Measurements from ENCODE around the gene EFNA5. TPM values are rescaled to one million over a fixed set of nuclear protein-coding genes. Genes with fewer than 3 reads are reported as not detected.

Gene EFNA5
- polyA plus RNA-seq, 4 donors = 0.54 to 3.5 (median 1.7) TPM; not detected in 1

DNA sequence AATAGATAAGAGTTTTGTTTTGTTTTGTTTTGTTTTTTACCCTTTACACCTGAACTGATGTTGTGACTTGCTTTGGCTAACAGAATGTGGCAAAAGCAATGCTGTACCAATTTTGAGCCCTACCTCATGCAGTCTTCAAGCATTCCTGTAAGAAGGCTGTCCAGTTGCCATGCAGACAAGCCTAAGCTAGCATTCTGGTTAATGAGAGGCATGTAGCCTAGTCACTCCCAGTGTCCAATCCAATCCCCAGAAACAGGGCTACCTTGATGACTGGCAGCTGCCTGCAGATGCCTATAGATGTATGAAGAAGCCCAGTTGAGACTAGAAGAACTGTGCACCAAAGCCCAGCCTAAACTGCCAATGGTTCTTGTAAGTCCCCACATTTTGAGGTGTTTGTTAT lies 9.4 kb upstream of the EFNA5 start:
- FAIRE-seq (no peak), DNase-seq (no peak)
- no peaks in the 10 kb centered on the region for H3K9me3 ChIP-seq (ENCODE audit: control insufficient read depth in 2 of 2, insufficient read depth in 1 of 2, low read depth in 1 of 2, low read length in 1 of 2)
- H3K27ac ChIP-seq (ENCODE audit: low read depth in 1 of 3, low read length in 2 of 3) = no peak overlapping the region
- no peaks in the 10 kb centered on the region for H3K4me1 ChIP-seq (ENCODE audit: control insufficient read depth in 3 of 3, insufficient read depth in 2 of 3, low read depth in 1 of 3, low read length in 2 of 3)
- H3K27me3 ChIP-seq (ENCODE audit: control insufficient read depth in 3 of 3, insufficient read depth in 3 of 3, low read length in 3 of 3) = no peaks in the 10 kb centered on the region
- no peaks in the 10 kb centered on the region for H3K36me3 ChIP-seq (ENCODE audit: control insufficient read depth in 3 of 3, insufficient read depth in 2 of 3, low read depth in 1 of 3, low read length in 3 of 3)
- H3K4me3 ChIP-seq (ENCODE audit: low read depth in 1 of 3, low read length in 3 of 3) = no peak overlapping the region

DNA sequence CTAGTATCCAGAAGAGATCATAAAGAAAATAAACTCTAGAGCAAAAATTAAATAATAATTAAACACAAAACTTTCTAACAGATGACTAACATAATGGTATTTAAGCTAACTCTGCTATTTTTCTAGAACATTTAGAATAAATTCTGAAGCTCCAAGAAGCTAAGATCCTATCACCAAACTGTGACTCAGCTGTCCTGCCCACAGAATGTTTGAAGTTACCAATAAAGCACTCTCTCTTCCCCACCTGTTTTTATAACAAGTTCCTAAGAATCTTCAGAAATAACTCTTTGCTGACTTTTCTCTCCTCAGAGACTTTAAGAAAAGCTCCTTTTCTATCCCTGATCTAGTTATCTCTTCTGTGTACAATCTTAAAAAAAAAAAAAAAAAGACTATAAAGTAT lies 6.0 kb upstream of the EFNA5 start:
- Histone ChIP-seq H3K9me3 (ENCODE audit: control insufficient read depth in 2 of 2, insufficient read depth in 1 of 2, low read depth in 1 of 2, low read length in 1 of 2) (no peaks in the 10 kb centered on the region), H3K27ac (ENCODE audit: low read depth in 1 of 3, low read length in 2 of 3) (no peak overlapping the region), H3K4me3 (ENCODE audit: low read depth in 1 of 3, low read length in 3 of 3) (no peak overlapping the region), H3K4me1 (ENCODE audit: control insufficient read depth in 3 of 3, insufficient read depth in 2 of 3, low read depth in 1 of 3, low read length in 2 of 3) (peaks cover 2 to 7% (median 4%) of the 10 kb centered on the region in 3 donors), H3K27me3 (ENCODE audit: control insufficient read depth in 3 of 3, insufficient read depth in 3 of 3, low read length in 3 of 3) (peaks cover 0 to 11% (median 0%) of the 10 kb centered on the region in 3 donors), H3K36me3 (ENCODE audit: control insufficient read depth in 3 of 3, insufficient read depth in 2 of 3, low read depth in 1 of 3, low read length in 3 of 3) (no peaks in the 10 kb centered on the region)
- DNase-seq (no peak), FAIRE-seq (no peak)

DNA sequence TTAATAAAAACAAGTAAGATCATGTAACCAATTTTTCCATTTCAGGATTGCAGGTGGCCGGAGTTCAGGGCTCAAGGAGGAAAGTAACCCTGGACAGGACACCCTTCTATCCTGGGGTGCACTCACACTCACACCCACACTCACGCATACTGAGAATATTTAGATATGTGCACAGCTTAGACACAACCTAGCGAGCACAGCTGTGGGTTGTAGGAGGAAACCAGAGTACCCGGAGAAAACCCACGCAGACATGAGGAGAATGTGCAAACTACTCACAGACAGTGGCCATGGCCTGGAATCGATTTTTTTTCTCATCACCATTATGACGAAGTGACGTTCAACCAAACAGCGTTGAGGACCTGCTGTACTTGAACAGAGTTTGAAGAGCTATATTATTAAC lies 4.5 kb upstream of the EFNA5 start:
- Histone ChIP-seq H3K27ac (ENCODE audit: low read depth in 1 of 3, low read length in 2 of 3) (no peak overlapping the region), H3K27me3 (ENCODE audit: control insufficient read depth in 3 of 3, insufficient read depth in 3 of 3, low read length in 3 of 3) (peaks cover 4 to 24% (median 4%) of the 10 kb centered on the region in 3 donors), H3K4me1 (ENCODE audit: control insufficient read depth in 3 of 3, insufficient read depth in 2 of 3, low read depth in 1 of 3, low read length in 2 of 3) (peaks cover 2 to 12% (median 5%) of the 10 kb centered on the region in 3 donors), H3K36me3 (ENCODE audit: control insufficient read depth in 3 of 3, insufficient read depth in 2 of 3, low read depth in 1 of 3, low read length in 3 of 3) (no peaks in the 10 kb centered on the region), H3K4me3 (ENCODE audit: low read depth in 1 of 3, low read length in 3 of 3) (no peak overlapping the region), H3K9me3 (ENCODE audit: control insufficient read depth in 2 of 2, insufficient read depth in 1 of 2, low read depth in 1 of 2, low read length in 1 of 2) (no peaks in the 10 kb centered on the region)
- no peak for DNase-seq
- WGBS, 3 donors = 77 to 79% (median 79%) methylated on average over 9 of the region's 9 CpGs
- no peak for FAIRE-seq

DNA sequence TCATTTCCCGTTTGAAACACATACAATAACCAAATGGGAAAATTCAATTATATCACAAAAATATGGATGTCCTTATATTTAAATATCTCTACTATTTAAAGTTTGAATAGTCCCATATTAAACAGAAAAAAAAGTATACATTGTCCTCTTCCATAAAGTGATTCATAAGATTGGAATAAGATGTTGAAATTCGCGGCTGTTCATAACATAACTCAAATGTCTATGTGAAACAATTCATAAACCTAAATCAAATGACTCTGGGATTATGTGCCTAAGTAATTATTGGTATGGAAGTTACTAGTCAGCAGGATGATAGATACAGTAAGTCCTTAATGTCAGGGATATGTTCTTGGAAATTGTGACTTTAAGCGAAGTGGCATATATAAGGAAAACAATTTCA lies 3.9 kb upstream of the EFNA5 start:
- no peaks in the 10 kb centered on the region for H3K9me3 ChIP-seq (ENCODE audit: control insufficient read depth in 2 of 2, insufficient read depth in 1 of 2, low read depth in 1 of 2, low read length in 1 of 2)
- no peak overlapping the region for H3K4me3 ChIP-seq (ENCODE audit: low read depth in 1 of 3, low read length in 3 of 3)
- FAIRE-seq = no peak
- no peaks in the 10 kb centered on the region for H3K36me3 ChIP-seq (ENCODE audit: control insufficient read depth in 3 of 3, insufficient read depth in 2 of 3, low read depth in 1 of 3, low read length in 3 of 3)
- 75 to 84% (median 79%) methylated on average over 4 of the region's 4 CpGs for WGBS, 3 donors
- no peak for DNase-seq
- H3K4me1 ChIP-seq (ENCODE audit: control insufficient read depth in 3 of 3, insufficient read depth in 2 of 3, low read depth in 1 of 3, low read length in 2 of 3) = peaks cover 2 to 12% (median 5%) of the 10 kb centered on the region in 3 donors
- H3K27me3 ChIP-seq (ENCODE audit: control insufficient read depth in 3 of 3, insufficient read depth in 3 of 3, low read length in 3 of 3) = peaks cover 4 to 29% (median 5%) of the 10 kb centered on the region in 3 donors
- H3K27ac ChIP-seq (ENCODE audit: low read depth in 1 of 3, low read length in 2 of 3) = no peak overlapping the region

DNA sequence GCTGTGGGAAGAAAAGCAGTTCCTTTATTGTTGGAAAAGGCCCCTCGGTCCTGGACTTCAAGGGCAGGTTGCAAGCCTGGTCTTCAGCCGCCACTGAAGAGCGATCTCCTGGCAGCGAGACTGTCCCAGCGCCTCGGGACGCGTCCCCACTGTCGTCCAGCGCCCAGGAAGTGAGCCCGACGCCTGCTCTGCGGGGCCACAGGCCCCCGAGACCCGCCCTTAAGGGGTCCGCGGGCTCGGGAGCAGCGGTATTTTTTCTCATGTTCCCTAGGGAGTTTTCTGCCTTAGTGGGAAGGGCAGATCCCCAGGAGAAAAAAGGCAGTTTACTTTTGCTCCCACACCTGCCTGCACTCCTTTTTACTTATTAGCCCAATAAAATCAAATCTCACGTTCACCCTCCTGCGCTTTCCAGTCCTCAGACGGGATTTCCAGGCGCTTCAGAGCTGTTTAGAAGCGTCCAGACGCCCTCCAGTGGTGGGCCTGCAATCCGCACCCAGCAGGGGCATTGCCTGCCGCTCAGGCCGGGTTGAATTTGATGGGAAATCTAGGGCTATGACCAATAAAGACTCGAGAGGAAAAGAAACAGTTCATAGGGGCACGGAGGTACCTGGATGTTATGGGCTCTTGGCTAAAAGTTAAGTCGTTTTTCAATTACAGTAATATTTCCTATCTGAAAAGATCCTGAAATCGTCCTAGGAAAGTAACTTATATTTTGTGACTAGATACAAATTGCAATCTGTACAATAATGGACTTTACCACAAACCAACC lies 2.8 kb upstream of the EFNA5 start:
- FAIRE-seq = no peak
- Histone ChIP-seq H3K4me1 (ENCODE audit: control insufficient read depth in 3 of 3, insufficient read depth in 2 of 3, low read depth in 1 of 3, low read length in 2 of 3) (peaks cover 2 to 16% (median 5%) of the 10 kb centered on the region in 3 donors), H3K27ac (ENCODE audit: low read depth in 1 of 3, low read length in 2 of 3) (peak overlapping the region in 2 of 3 donors; percentile 39 to 59), H3K9me3 (ENCODE audit: control insufficient read depth in 2 of 2, insufficient read depth in 1 of 2, low read depth in 1 of 2, low read length in 1 of 2) (no peaks in the 10 kb centered on the region), H3K4me3 (ENCODE audit: low read depth in 1 of 3, low read length in 3 of 3) (peak overlapping the region in 2 of 3 donors; percentile 42 to 60), H3K36me3 (ENCODE audit: control insufficient read depth in 3 of 3, insufficient read depth in 2 of 3, low read depth in 1 of 3, low read length in 3 of 3) (no peaks in the 10 kb centered on the region), H3K27me3 (ENCODE audit: control insufficient read depth in 3 of 3, insufficient read depth in 3 of 3, low read length in 3 of 3) (peaks cover 8 to 40% (median 14%) of the 10 kb centered on the region in 3 donors)
- 1 to 2% (median 1%) methylated on average over 32 of the region's 32 CpGs for WGBS, 3 donors
- peak; percentile 84 to 91 for DNase-seq

DNA sequence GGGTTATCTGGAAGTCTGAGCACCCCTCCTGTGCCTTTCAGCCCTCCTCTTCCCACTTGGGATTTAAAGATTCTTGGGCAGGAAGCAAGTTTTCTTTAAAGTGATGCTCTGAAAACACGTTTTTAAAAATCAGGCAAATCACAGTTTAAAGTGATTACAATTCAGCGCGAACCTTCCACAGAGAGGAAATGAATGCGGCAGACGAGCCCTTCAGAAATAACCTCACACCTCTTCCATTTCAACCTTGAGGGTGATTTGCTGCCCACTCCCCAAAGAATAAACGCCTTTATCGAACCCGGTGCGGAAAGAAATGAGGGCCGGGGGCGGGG lies 2.3 kb upstream of the EFNA5 start:
- 0 to 1% (median 1%) methylated on average over 11 of the region's 11 CpGs for WGBS, 3 donors
- peak overlapping the region in 2 of 3 donors; percentile 42 to 60 for H3K4me3 ChIP-seq (ENCODE audit: low read depth in 1 of 3, low read length in 3 of 3)
- FAIRE-seq = no peak
- H3K9me3 ChIP-seq (ENCODE audit: control insufficient read depth in 2 of 2, insufficient read depth in 1 of 2, low read depth in 1 of 2, low read length in 1 of 2) = no peaks in the 10 kb centered on the region
- peak overlapping the region in 2 of 3 donors; percentile 2 to 59 for H3K27ac ChIP-seq (ENCODE audit: low read depth in 1 of 3, low read length in 2 of 3)
- no peaks in the 10 kb centered on the region for H3K36me3 ChIP-seq (ENCODE audit: control insufficient read depth in 3 of 3, insufficient read depth in 2 of 3, low read depth in 1 of 3, low read length in 3 of 3)
- no peak for DNase-seq
- peaks cover 8 to 44% (median 14%) of the 10 kb centered on the region in 3 donors for H3K27me3 ChIP-seq (ENCODE audit: control insufficient read depth in 3 of 3, insufficient read depth in 3 of 3, low read length in 3 of 3)
- H3K4me1 ChIP-seq (ENCODE audit: control insufficient read depth in 3 of 3, insufficient read depth in 2 of 3, low read depth in 1 of 3, low read length in 2 of 3) = peaks cover 2 to 18% (median 5%) of the 10 kb centered on the region in 3 donors

DNA sequence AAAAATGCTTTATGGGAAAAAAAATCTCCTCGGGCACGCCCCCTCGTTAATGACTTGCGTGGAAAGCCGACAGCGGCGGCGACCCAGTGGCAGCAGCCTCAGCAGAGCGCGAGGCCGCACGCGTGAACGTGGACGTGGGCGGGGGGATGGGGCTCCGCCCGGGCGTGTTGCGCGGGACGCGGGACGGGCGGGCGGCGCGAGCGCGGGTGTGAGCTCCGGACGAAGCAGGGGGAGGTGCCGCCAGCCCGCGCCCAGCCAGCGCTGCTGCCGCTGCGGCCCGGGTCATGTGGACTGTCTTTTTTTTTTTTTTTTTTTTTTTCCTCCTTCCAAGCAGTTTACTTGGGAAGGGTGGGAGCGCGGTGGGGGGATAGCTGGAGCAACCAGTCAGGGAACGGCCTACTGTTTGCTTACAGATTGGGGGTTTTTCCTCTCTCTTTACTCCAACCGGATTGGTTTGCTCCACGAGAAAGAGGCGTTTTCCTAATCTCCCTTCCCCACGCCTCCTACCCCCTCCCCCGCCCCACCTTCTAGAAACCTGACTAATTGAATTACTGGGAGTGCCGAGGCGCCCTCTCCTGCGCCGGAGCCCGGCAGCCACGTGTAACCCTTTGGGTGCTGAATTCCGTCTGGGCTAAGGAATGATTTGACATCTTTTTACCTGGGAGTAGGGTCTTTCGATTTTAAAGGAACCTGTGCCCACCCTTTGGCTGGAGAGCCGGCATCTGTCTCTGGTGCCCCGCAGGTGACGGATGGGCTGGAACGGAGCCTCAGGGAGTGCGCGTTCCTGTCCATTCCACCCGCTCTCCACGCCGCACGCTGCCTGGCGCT lies 1.7 kb upstream of the EFNA5 start:
- FAIRE-seq (no peak), DNase-seq (peak; percentile 81 to 84)
- Histone ChIP-seq H3K4me3 (ENCODE audit: low read depth in 1 of 3, low read length in 3 of 3) (peak overlapping the region in 2 of 3 donors; percentile 42 to 60), H3K36me3 (ENCODE audit: control insufficient read depth in 3 of 3, insufficient read depth in 2 of 3, low read depth in 1 of 3, low read length in 3 of 3) (no peaks in the 10 kb centered on the region), H3K9me3 (ENCODE audit: control insufficient read depth in 2 of 2, insufficient read depth in 1 of 2, low read depth in 1 of 2, low read length in 1 of 2) (no peaks in the 10 kb centered on the region), H3K27ac (ENCODE audit: low read depth in 1 of 3, low read length in 2 of 3) (peak overlapping the region in 2 of 3 donors; percentile 2 to 59), H3K4me1 (ENCODE audit: control insufficient read depth in 3 of 3, insufficient read depth in 2 of 3, low read depth in 1 of 3, low read length in 2 of 3) (peaks cover 2 to 19% (median 5%) of the 10 kb centered on the region in 3 donors), H3K27me3 (ENCODE audit: control insufficient read depth in 3 of 3, insufficient read depth in 3 of 3, low read length in 3 of 3) (peaks cover 8 to 44% (median 14%) of the 10 kb centered on the region in 3 donors)
- WGBS, 3 donors = 1% methylated on average over 57 to 66 of the region's 66 CpGs

DNA sequence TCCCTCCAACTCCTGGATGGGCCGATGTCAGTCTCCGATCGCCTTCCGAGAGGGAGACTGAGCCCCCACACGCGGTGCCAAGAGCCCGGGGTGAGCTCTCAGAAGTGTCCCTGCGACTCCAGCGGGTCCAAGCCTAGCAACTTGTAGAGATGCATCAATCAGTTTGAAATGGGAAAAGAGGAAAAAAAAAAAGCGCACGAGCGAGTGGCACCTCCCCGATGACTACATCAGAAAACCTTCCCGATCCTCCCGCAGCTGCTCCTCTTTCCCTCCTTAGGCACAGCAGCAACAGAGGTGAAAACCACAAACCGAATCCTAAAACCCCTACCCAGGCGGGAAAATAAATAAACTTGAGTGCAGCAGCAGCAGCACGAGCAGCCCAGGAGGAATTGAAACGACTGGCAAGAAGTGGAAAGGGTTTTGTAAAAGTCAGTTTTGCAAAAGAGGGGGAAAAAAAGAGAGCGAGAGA lies 1.0 kb upstream of the EFNA5 start:
- Histone ChIP-seq H3K27ac (ENCODE audit: low read depth in 1 of 3, low read length in 2 of 3) (peak overlapping the region in 1 of 3 donors; percentile 44), H3K4me1 (ENCODE audit: control insufficient read depth in 3 of 3, insufficient read depth in 2 of 3, low read depth in 1 of 3, low read length in 2 of 3) (peaks cover 2 to 19% (median 5%) of the 10 kb centered on the region in 3 donors), H3K9me3 (ENCODE audit: control insufficient read depth in 2 of 2, insufficient read depth in 1 of 2, low read depth in 1 of 2, low read length in 1 of 2) (no peaks in the 10 kb centered on the region), H3K36me3 (ENCODE audit: control insufficient read depth in 3 of 3, insufficient read depth in 2 of 3, low read depth in 1 of 3, low read length in 3 of 3) (no peaks in the 10 kb centered on the region), H3K4me3 (ENCODE audit: low read depth in 1 of 3, low read length in 3 of 3) (peak overlapping the region; percentile 42 to 60 (median 48)), H3K27me3 (ENCODE audit: control insufficient read depth in 3 of 3, insufficient read depth in 3 of 3, low read length in 3 of 3) (peaks cover 8 to 44% (median 14%) of the 10 kb centered on the region in 3 donors)
- DNase-seq (peak; percentile 24 to 58), FAIRE-seq (no peak)
- WGBS, 3 donors = 0 to 2% (median 1%) methylated on average over 20 of the region's 20 CpGs
